NCI-H1105 treated with DMSO at 0.1 percent for 48 hours (cell line): Measurements from ENCODE around the gene ETV3.
A peak's percentile ranks its signal among the peaks of the same experiment; 100 is the strongest.

Source experiments
- DNase-seq: peaks from one replicate; lab custom pipeline; 2025; lab: John Stamatoyannopoulos, UW

The ETV3 gene

GRCh38 chr1:157091186-157091585 is 47.0 kb downstream of the ETV3 start:
- no peak for DNase-seq

- no peak for DNase-seq
Observed at GRCh38 chr1:157090771-157091170, 47.4 kb downstream of the ETV3 start.

- DNase-seq, result peak; percentile 60
Observed at GRCh38 chr1:157090196-157090647, 48.0 kb downstream of the ETV3 start.

- no peak for DNase-seq
Observed at GRCh38 chr1:157089789-157090188, 48.4 kb downstream of the ETV3 start.

GRCh38 chr1:157088607-157089006 is 49.6 kb downstream of the ETV3 start:
- DNase-seq, result no peak

- no peak for DNase-seq
Observed at GRCh38 chr1:157087030-157087429, 51.2 kb downstream of the ETV3 start.

- no peak for DNase-seq
Observed at GRCh38 chr1:157086299-157086698, 51.9 kb downstream of the ETV3 start.

GRCh38 chr1:157085421-157085820 is 52.8 kb downstream of the ETV3 start:
- DNase-seq, result no peak

GRCh38 chr1:157084720-157085119 is 53.5 kb downstream of the ETV3 start:
- DNase-seq, result no peak

GRCh38 chr1:157081707-157082106 is 56.5 kb downstream of the ETV3 start:
- no peak for DNase-seq

GRCh38 chr1:157080714-157081113 is 57.5 kb downstream of the ETV3 start:
- no peak for DNase-seq

- no peak for DNase-seq
Observed at GRCh38 chr1:157077394-157077793, 60.8 kb downstream of the ETV3 start.

- DNase-seq, result no peak
Observed at GRCh38 chr1:157073944-157074685, 64.1 kb downstream of the ETV3 start.
